ENCODE results near the gene RAB42.

DNA sequence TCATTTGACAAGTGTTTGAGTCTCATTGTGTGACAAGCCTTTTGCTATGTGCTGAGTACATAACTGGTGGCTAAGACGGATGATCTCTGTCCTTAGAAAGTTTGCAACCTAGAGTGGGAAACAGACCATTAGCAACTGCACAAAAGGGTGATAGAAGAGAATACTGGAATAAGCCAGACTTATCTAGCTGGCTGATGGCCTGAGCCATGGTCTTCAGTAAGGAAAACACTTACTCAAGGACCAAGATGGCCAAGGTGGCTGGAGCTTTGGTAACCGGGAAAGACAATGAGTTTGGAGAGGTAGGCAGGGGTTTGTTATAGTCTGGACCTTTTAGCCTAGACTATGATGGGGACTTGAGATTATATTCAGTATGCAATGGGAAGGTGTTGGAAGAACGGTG, 52.4 kb downstream of the RAB42 start:
- TF ChIP-seq, protein P1, sequence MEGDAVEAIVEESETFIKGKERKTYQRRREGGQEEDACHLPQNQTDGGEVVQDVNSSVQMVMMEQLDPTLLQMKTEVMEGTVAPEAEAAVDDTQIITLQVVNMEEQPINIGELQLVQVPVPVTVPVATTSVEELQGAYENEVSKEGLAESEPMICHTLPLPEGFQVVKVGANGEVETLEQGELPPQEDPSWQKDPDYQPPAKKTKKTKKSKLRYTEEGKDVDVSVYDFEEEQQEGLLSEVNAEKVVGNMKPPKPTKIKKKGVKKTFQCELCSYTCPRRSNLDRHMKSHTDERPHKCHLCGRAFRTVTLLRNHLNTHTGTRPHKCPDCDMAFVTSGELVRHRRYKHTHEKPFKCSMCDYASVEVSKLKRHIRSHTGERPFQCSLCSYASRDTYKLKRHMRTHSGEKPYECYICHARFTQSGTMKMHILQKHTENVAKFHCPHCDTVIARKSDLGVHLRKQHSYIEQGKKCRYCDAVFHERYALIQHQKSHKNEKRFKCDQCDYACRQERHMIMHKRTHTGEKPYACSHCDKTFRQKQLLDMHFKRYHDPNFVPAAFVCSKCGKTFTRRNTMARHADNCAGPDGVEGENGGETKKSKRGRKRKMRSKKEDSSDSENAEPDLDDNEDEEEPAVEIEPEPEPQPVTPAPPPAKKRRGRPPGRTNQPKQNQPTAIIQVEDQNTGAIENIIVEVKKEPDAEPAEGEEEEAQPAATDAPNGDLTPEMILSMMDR (IDR thresholded peaks at IDR 0.05) = no peak
- TF ChIP-seq POLR2A (IDR thresholded peaks at IDR 0.05) = no peak

Data from esophagus squamous epithelium (tissue), 4 donors.